B cell (primary cell): ENCODE measurements around the gene MYO18A. TPM values are rescaled to one million over a fixed set of nuclear protein-coding genes. Genes with fewer than 3 reads are reported as not detected.

ENCODE experiments used
- ATAC-seq: fragments of 200-7000 bp; cut with Tn5 transposase; one replicate; pipeline ENCODE4 v1.10.0; 2021; ENCODE audit warnings: low read depth, mild to moderate bottlenecking, moderate number of reproducible peaks, moderate library complexity
- CTCF ChIA-PET: fragments of 350-600 bp; sonication (Branson Sonifier 250); formaldehyde crosslinking; loops from one replicate; lab custom pipeline; 2021; ENCODE audit warnings: antibody characterized with exemption, inconsistent platforms; lab: Charles Lee
- POLR2A ChIA-PET: fragments of 350-600 bp; sonication (Branson Sonifier 250); formaldehyde crosslinking; loops from one replicate; lab custom pipeline; 2021; ENCODE audit warnings: antibody characterized with exemption; lab: Charles Lee
- DNase-seq: peaks from one replicate; pipeline ENCODE4 v3.0.0; 2013
- H2AFZ ChIP-seq: 2 replicates; pipeline ENCODE4 v1.6.1; 2012; ENCODE audit warnings: mild to moderate bottlenecking, low read depth, low read length; ENCODE audit not compliant: insufficient read depth, poor library complexity, severe bottlenecking
- H3K27ac ChIP-seq, 2 donors: 1 replicate in 1 of 2; 2 replicates in 1 of 2; pipeline ENCODE4 v1.5.1; 2012 to 2013; ENCODE audit warnings: low read length in 2 of 2, mild to moderate bottlenecking in 2 of 2, moderate library complexity in 1 of 2
- H3K27me3 ChIP-seq, 4 experiments: fragments of 200-600 bp in 1 of 4; sonication (generic) in 1 of 4; replicated peaks in 1 of 4; 1 replicate in 2 of 4; 2 replicates in 2 of 4; pipeline versions ENCODE4 v1.6.1 to v1.7.0; 2013 to 2016; ENCODE audit warnings: low read length in 3 of 4, mild to moderate bottlenecking in 2 of 4, mixed read lengths in 1 of 4, moderate library complexity in 1 of 4; ENCODE audit not compliant: insufficient read depth in 4 of 4, control insufficient read depth in 3 of 4; ENCODE audit errors: control extremely low read depth in 1 of 4
- H3K36me3 ChIP-seq, 2 experiments: replicated peaks in 1 of 2; 1 replicate in 1 of 2; 2 replicates in 1 of 2; pipeline versions ENCODE4 v1.6.1 to v1.7.1; 2013; ENCODE audit warnings: low read length in 1 of 2; ENCODE audit not compliant: insufficient read depth in 2 of 2, control insufficient read depth in 1 of 2; ENCODE audit errors: control extremely low read depth in 1 of 2, extremely low read depth in 1 of 2
- H3K4me1 ChIP-seq, 2 donors: fragments of 200-600 bp in 1 of 2; sonication (generic) in 1 of 2; 1 replicate in 1 of 2; 2 replicates in 1 of 2; pipeline versions ENCODE4 v1.5.1 to v1.6.1; 2013 to 2017; ENCODE audit warnings: low read length in 2 of 2; ENCODE audit not compliant: control insufficient read depth in 2 of 2, insufficient read depth in 2 of 2
- H3K4me2 ChIP-seq: replicated peaks from 2 replicates; pipeline ENCODE3; 2012; ENCODE audit warnings: mild to moderate bottlenecking, low read depth, low read length; ENCODE audit not compliant: poor library complexity, severe bottlenecking
- H3K4me3 ChIP-seq, 5 experiments: fragments of 200-600 bp in 1 of 5; sonication (generic) in 1 of 5; 1 replicate in 3 of 5; 2 replicates in 2 of 5; pipeline versions ENCODE4 v1.5.1 to v1.7.0; 2011 to 2016; ENCODE audit warnings: low read length in 4 of 5, mild to moderate bottlenecking in 4 of 5, low read depth in 2 of 5, control low read depth in 1 of 5, moderate library complexity in 1 of 5; ENCODE audit not compliant: insufficient read depth in 1 of 5; ENCODE audit errors: control extremely low read depth in 1 of 5, extremely low read depth in 1 of 5
- H3K79me2 ChIP-seq: fragments of 200-600 bp; sonication (generic); one replicate; pipeline ENCODE4 v1.6.0; 2016; ENCODE audit warnings: low read length; ENCODE audit not compliant: control insufficient read depth, insufficient read depth
- H3K9ac ChIP-seq: fragments of 200-600 bp; sonication (generic); 2 replicates; pipeline ENCODE4 v1.6.1; 2017; ENCODE audit warnings: mild to moderate bottlenecking, low read length, moderate library complexity
- H3K9me3 ChIP-seq, 3 donors: one replicate each; pipeline versions ENCODE4 v1.6.1 to v1.7.1; 2013; ENCODE audit warnings: low read length in 2 of 3; ENCODE audit not compliant: control insufficient read depth in 2 of 3, insufficient read depth in 1 of 3; ENCODE audit errors: control extremely low read depth in 1 of 3
- H4K20me1 ChIP-seq: 2 replicates; pipeline ENCODE4 v1.6.0; 2012; ENCODE audit warnings: mild to moderate bottlenecking, low read length; ENCODE audit not compliant: insufficient read depth, control insufficient read depth, poor library complexity, severe bottlenecking
- H3K27ac Mint-ChIP-seq: one replicate; pipeline ENCODE4 v1.8.0; 2021; ENCODE audit warnings: mixed read lengths
- H3K27me3 Mint-ChIP-seq: one replicate; pipeline ENCODE4 v1.8.0; 2021; ENCODE audit warnings: mixed read lengths
- H3K4me1 Mint-ChIP-seq: one replicate; pipeline ENCODE4 v1.8.0; 2021; ENCODE audit warnings: mixed read lengths
- H3K4me3 Mint-ChIP-seq: one replicate; pipeline ENCODE4 v1.8.0; 2021; ENCODE audit warnings: mixed read lengths
- H3K9me3 Mint-ChIP-seq: one replicate; pipeline ENCODE4 v1.8.0; 2022; ENCODE audit warnings: mixed read lengths; ENCODE audit not compliant: insufficient read depth
- EZH2 ChIP-seq: IDR thresholded peaks from 2 replicates; pipeline ENCODE4 v1.6.1; 2012; ENCODE audit warnings: borderline replicate concordance, low read depth, mild to moderate bottlenecking, moderate library complexity, low read length; ENCODE audit not compliant: insufficient read depth, poor library complexity, severe bottlenecking
- WGBS: methylation state at CpG from one replicate; pipeline ENCODE4 v1.1.5; 2013; ENCODE audit warnings: missing lambda C conversion rate; ENCODE audit not compliant: insufficient coverage; 5-methylcytosine and 5-hydroxymethylcytosine counted together
- intact Hi-C: fragments of 100-400 bp; cut with micrococcal nuclease; formaldehyde crosslinking; loops from one replicate; pipeline ENCODE4 v1.10.0; 2022
- polyA plus RNA-seq: library from polyadenylated mRNA; depleted of rRNA; stranded (reverse); fragments of >200 nt; gene quantifications from 2 replicates; pipeline ENCODE4 v1.2.3, GENCODE V29; 2012
- total RNA-seq, 2 donors: library from RNA; stranded (reverse); fragments of 120-200 nt in 1 of 2; gene quantifications; 1 replicate in 1 of 2; 2 replicates in 1 of 2; pipeline versions ENCODE4 v1.2.3 to v1.2.4, GENCODE V29; 2013 to 2022
- TF ChIP-seq, protein P1 (sequence below): fragments of 200-600 bp; IDR thresholded peaks from one replicate; pipeline ENCODE4 v1.8.0; 2022; ENCODE audit warnings: antibody characterized with exemption, mild to moderate bottlenecking

The MYO18A gene
- total and polyA plus RNA-seq, 2 donors (not counting 1 experiment from before 2014, with no cell fraction given) = 72.2 to 155 TPM

DNA sequence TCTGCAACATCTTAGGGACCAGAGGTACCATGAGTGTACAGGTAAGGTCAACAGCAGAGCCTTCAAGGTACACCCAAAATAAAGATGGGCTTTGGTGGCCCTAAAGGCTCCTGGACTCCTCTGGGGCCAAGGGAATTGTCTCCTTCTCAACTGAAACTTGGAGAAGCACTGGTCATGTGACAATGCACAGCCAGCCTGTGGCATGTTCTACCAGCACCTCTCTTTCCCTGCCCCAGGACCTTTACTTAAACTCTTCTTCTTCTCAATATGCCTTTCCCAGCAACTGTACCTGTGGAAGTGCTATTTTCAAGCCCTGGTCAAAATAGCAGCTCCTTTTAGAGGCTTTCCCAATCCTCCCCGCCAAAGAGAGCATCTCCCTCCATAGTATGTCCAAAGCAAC, 108.9 kb downstream of the MYO18A start:
- Histone ChIP-seq H3K4me3 (no peak overlapping the region), H3K9me3 (no peaks in the 10 kb centered on the region), H3K4me1 (no peaks in the 10 kb centered on the region), H3K79me2 (no peaks in the 10 kb centered on the region), H3K27me3 (no peaks in the 10 kb centered on the region), H3K9ac (no peak overlapping the region), H4K20me1 (no peaks in the 10 kb centered on the region), H2AFZ (no peak overlapping the region), H3K27ac (no peak overlapping the region), H3K36me3 (peaks cover 0 to 9% of the 10 kb centered on the region in 2 experiments), H3K4me2 (no peak overlapping the region)
- no peak overlapping the region for H3K4me3 Mint-ChIP-seq
- no peaks in the 10 kb centered on the region for H3K9me3 Mint-ChIP-seq
- 100% methylated on average over 1 of the region's 1 CpG for WGBS
- TF ChIP-seq, protein P1, sequence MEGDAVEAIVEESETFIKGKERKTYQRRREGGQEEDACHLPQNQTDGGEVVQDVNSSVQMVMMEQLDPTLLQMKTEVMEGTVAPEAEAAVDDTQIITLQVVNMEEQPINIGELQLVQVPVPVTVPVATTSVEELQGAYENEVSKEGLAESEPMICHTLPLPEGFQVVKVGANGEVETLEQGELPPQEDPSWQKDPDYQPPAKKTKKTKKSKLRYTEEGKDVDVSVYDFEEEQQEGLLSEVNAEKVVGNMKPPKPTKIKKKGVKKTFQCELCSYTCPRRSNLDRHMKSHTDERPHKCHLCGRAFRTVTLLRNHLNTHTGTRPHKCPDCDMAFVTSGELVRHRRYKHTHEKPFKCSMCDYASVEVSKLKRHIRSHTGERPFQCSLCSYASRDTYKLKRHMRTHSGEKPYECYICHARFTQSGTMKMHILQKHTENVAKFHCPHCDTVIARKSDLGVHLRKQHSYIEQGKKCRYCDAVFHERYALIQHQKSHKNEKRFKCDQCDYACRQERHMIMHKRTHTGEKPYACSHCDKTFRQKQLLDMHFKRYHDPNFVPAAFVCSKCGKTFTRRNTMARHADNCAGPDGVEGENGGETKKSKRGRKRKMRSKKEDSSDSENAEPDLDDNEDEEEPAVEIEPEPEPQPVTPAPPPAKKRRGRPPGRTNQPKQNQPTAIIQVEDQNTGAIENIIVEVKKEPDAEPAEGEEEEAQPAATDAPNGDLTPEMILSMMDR = no peak
- TF ChIP-seq EZH2 = no peak
- ChIA-PET POLR2A (no interaction called here), CTCF (no interaction called here)
- DNase-seq (no peak), ATAC-seq (no peak)
- no peak overlapping the region for H3K27ac Mint-ChIP-seq
- intact Hi-C loops = no loop called here
- H3K4me1 Mint-ChIP-seq = no peaks in the 10 kb centered on the region
- H3K27me3 Mint-ChIP-seq = no peaks in the 10 kb centered on the region

DNA sequence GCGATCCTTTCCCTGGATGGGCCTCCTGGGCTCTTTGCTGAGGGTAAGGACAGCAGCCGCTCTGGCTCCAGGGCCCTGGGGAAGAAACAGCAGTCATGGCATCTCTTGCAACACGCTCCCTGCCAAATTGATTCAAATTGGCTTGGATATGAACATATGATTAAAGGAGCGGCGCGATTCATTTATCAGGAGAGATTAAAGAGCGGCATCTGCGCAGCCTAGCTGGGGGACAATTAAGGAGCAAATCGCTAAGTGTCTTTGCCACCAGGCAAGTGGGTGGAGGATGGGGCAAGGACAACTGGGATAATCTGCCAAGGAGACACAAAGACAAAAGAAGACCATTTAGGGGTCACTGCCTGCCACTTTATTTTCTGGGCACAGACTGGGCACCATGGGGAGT, 109.4 kb downstream of the MYO18A start:
- no peaks in the 10 kb centered on the region for H3K79me2 ChIP-seq
- TF ChIP-seq, protein P1 = no peak
- no peak for TF ChIP-seq EZH2
- no peak for DNase-seq
- Mint-ChIP-seq H3K9me3 (no peaks in the 10 kb centered on the region), H3K27ac (no peak overlapping the region), H3K4me1 (no peaks in the 10 kb centered on the region), H3K4me3 (no peak overlapping the region), H3K27me3 (no peaks in the 10 kb centered on the region)
- peaks cover 0 to 9% of the 10 kb centered on the region in 2 experiments for H3K36me3 ChIP-seq
- no peak overlapping the region for H3K27ac ChIP-seq
- no peaks in the 10 kb centered on the region for H4K20me1 ChIP-seq
- 98% methylated on average over 9 of the region's 9 CpGs for WGBS
- no peaks in the 10 kb centered on the region for H3K9me3 ChIP-seq
- ChIA-PET POLR2A (no interaction called here), CTCF (no interaction called here)
- no peak overlapping the region for H3K4me3 ChIP-seq
- H3K9ac ChIP-seq = no peak overlapping the region
- intact Hi-C loops = no loop called here
- H3K27me3 ChIP-seq = no peaks in the 10 kb centered on the region
- no peaks in the 10 kb centered on the region for H3K4me1 ChIP-seq
- no peak overlapping the region for H2AFZ ChIP-seq
- ATAC-seq = no peak
- H3K4me2 ChIP-seq = no peak overlapping the region
